B cell (primary cell): ENCODE measurements around the gene CDYL2. TPM values are rescaled to one million over a fixed set of nuclear protein-coding genes. Genes with fewer than 3 reads are reported as not detected.

Experiments used
- ATAC-seq: fragments of 200-7000 bp; cut with Tn5 transposase; one replicate; pipeline ENCODE4 v1.10.0; 2021; ENCODE audit warnings: low read depth, mild to moderate bottlenecking, moderate number of reproducible peaks, moderate library complexity
- CTCF ChIA-PET: fragments of 350-600 bp; sonication (Branson Sonifier 250); formaldehyde crosslinking; loops from one replicate; lab custom pipeline; 2021; ENCODE audit warnings: antibody characterized with exemption, inconsistent platforms; lab: Charles Lee
- POLR2A ChIA-PET: fragments of 350-600 bp; sonication (Branson Sonifier 250); formaldehyde crosslinking; loops from one replicate; lab custom pipeline; 2021; ENCODE audit warnings: antibody characterized with exemption; lab: Charles Lee
- DNase-seq: peaks from one replicate; pipeline ENCODE4 v3.0.0; 2013
- H2AFZ ChIP-seq: 2 replicates; pipeline ENCODE4 v1.6.1; 2012; ENCODE audit warnings: mild to moderate bottlenecking, low read depth, low read length; ENCODE audit not compliant: insufficient read depth, poor library complexity, severe bottlenecking
- H3K27ac ChIP-seq, 2 donors: 1 replicate in 1 of 2; 2 replicates in 1 of 2; pipeline ENCODE4 v1.5.1; 2012 to 2013; ENCODE audit warnings: low read length in 2 of 2, mild to moderate bottlenecking in 2 of 2, moderate library complexity in 1 of 2
- H3K27me3 ChIP-seq, 4 experiments: fragments of 200-600 bp in 1 of 4; sonication (generic) in 1 of 4; replicated peaks in 1 of 4; 1 replicate in 2 of 4; 2 replicates in 2 of 4; pipeline versions ENCODE4 v1.6.1 to v1.7.0; 2013 to 2016; ENCODE audit warnings: low read length in 3 of 4, mild to moderate bottlenecking in 2 of 4, mixed read lengths in 1 of 4, moderate library complexity in 1 of 4; ENCODE audit not compliant: insufficient read depth in 4 of 4, control insufficient read depth in 3 of 4; ENCODE audit errors: control extremely low read depth in 1 of 4
- H3K36me3 ChIP-seq, 2 experiments: replicated peaks in 1 of 2; 1 replicate in 1 of 2; 2 replicates in 1 of 2; pipeline versions ENCODE4 v1.6.1 to v1.7.1; 2013; ENCODE audit warnings: low read length in 1 of 2; ENCODE audit not compliant: insufficient read depth in 2 of 2, control insufficient read depth in 1 of 2; ENCODE audit errors: control extremely low read depth in 1 of 2, extremely low read depth in 1 of 2
- H3K4me1 ChIP-seq, 2 donors: fragments of 200-600 bp in 1 of 2; sonication (generic) in 1 of 2; 1 replicate in 1 of 2; 2 replicates in 1 of 2; pipeline versions ENCODE4 v1.5.1 to v1.6.1; 2013 to 2017; ENCODE audit warnings: low read length in 2 of 2; ENCODE audit not compliant: control insufficient read depth in 2 of 2, insufficient read depth in 2 of 2
- H3K4me2 ChIP-seq: replicated peaks from 2 replicates; pipeline ENCODE3; 2012; ENCODE audit warnings: mild to moderate bottlenecking, low read depth, low read length; ENCODE audit not compliant: poor library complexity, severe bottlenecking
- H3K4me3 ChIP-seq, 5 experiments: fragments of 200-600 bp in 1 of 5; sonication (generic) in 1 of 5; 1 replicate in 3 of 5; 2 replicates in 2 of 5; pipeline versions ENCODE4 v1.5.1 to v1.7.0; 2011 to 2016; ENCODE audit warnings: low read length in 4 of 5, mild to moderate bottlenecking in 4 of 5, low read depth in 2 of 5, control low read depth in 1 of 5, moderate library complexity in 1 of 5; ENCODE audit not compliant: insufficient read depth in 1 of 5; ENCODE audit errors: control extremely low read depth in 1 of 5, extremely low read depth in 1 of 5
- H3K79me2 ChIP-seq: fragments of 200-600 bp; sonication (generic); one replicate; pipeline ENCODE4 v1.6.0; 2016; ENCODE audit warnings: low read length; ENCODE audit not compliant: control insufficient read depth, insufficient read depth
- H3K9ac ChIP-seq: fragments of 200-600 bp; sonication (generic); 2 replicates; pipeline ENCODE4 v1.6.1; 2017; ENCODE audit warnings: mild to moderate bottlenecking, low read length, moderate library complexity
- H3K9me3 ChIP-seq, 3 donors: one replicate each; pipeline versions ENCODE4 v1.6.1 to v1.7.1; 2013; ENCODE audit warnings: low read length in 2 of 3; ENCODE audit not compliant: control insufficient read depth in 2 of 3, insufficient read depth in 1 of 3; ENCODE audit errors: control extremely low read depth in 1 of 3
- H4K20me1 ChIP-seq: 2 replicates; pipeline ENCODE4 v1.6.0; 2012; ENCODE audit warnings: mild to moderate bottlenecking, low read length; ENCODE audit not compliant: insufficient read depth, control insufficient read depth, poor library complexity, severe bottlenecking
- H3K27ac Mint-ChIP-seq: one replicate; pipeline ENCODE4 v1.8.0; 2021; ENCODE audit warnings: mixed read lengths
- H3K27me3 Mint-ChIP-seq: one replicate; pipeline ENCODE4 v1.8.0; 2021; ENCODE audit warnings: mixed read lengths
- H3K4me1 Mint-ChIP-seq: one replicate; pipeline ENCODE4 v1.8.0; 2021; ENCODE audit warnings: mixed read lengths
- H3K4me3 Mint-ChIP-seq: one replicate; pipeline ENCODE4 v1.8.0; 2021; ENCODE audit warnings: mixed read lengths
- H3K9me3 Mint-ChIP-seq: one replicate; pipeline ENCODE4 v1.8.0; 2022; ENCODE audit warnings: mixed read lengths; ENCODE audit not compliant: insufficient read depth
- EZH2 ChIP-seq: IDR thresholded peaks from 2 replicates; pipeline ENCODE4 v1.6.1; 2012; ENCODE audit warnings: borderline replicate concordance, low read depth, mild to moderate bottlenecking, moderate library complexity, low read length; ENCODE audit not compliant: insufficient read depth, poor library complexity, severe bottlenecking
- WGBS: methylation state at CpG from one replicate; pipeline ENCODE4 v1.1.5; 2013; ENCODE audit warnings: missing lambda C conversion rate; ENCODE audit not compliant: insufficient coverage; 5-methylcytosine and 5-hydroxymethylcytosine counted together
- intact Hi-C: fragments of 100-400 bp; cut with micrococcal nuclease; formaldehyde crosslinking; loops from one replicate; pipeline ENCODE4 v1.10.0; 2022
- polyA plus RNA-seq: library from polyadenylated mRNA; depleted of rRNA; stranded (reverse); fragments of >200 nt; gene quantifications from 2 replicates; pipeline ENCODE4 v1.2.3, GENCODE V29; 2012
- total RNA-seq, 2 donors: library from RNA; stranded (reverse); fragments of 120-200 nt in 1 of 2; gene quantifications; 1 replicate in 1 of 2; 2 replicates in 1 of 2; pipeline versions ENCODE4 v1.2.3 to v1.2.4, GENCODE V29; 2013 to 2022
- TF ChIP-seq, protein P1 (sequence below): fragments of 200-600 bp; IDR thresholded peaks from one replicate; pipeline ENCODE4 v1.8.0; 2022; ENCODE audit warnings: antibody characterized with exemption, mild to moderate bottlenecking

The CDYL2 gene
- total and polyA plus RNA-seq, 2 donors (not counting 1 experiment from before 2014, with no cell fraction given): 0.66 to 6.6 TPM

DNA sequence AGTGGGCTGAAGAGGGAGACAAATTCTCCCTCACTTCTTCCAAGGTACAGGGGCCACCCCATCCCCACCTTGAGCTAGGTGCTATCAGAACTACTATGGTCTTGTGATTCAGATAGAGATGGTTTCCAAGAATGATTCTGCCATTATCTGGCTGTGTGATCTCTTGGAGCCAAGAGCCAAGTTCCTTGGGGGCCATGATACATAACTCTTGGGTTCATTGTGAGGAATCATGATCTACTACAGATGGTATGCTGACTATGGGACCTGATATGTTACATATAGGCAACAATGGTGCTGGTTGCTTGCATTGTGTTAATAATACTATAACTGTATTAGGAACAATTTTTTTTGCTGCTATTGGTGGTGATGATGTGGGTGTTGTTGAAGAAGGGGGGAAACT lies 217.9 kb downstream of the CDYL2 start:
- intact Hi-C loops: no loop called here
- Mint-ChIP-seq H3K9me3 (no peaks in the 10 kb centered on the region), H3K4me3 (no peak overlapping the region), H3K27ac (no peak overlapping the region), H3K4me1 (peaks cover 6% of the 10 kb centered on the region), H3K27me3 (no peaks in the 10 kb centered on the region)
- H4K20me1 ChIP-seq: no peaks in the 10 kb centered on the region
- peaks cover 4 to 5% of the 10 kb centered on the region in 2 donors for H3K4me1 ChIP-seq
- H3K4me3 ChIP-seq: no peak overlapping the region
- H3K79me2 ChIP-seq: no peaks in the 10 kb centered on the region
- no peaks in the 10 kb centered on the region for H3K27me3 ChIP-seq
- peaks cover 0 to 3% (median 0%) of the 10 kb centered on the region in 3 donors for H3K9me3 ChIP-seq
- DNase-seq (no peak), ATAC-seq (no peak)
- no peak overlapping the region for H3K4me2 ChIP-seq
- POLR2A ChIA-PET: no interaction called here
- TF ChIP-seq, protein P1, sequence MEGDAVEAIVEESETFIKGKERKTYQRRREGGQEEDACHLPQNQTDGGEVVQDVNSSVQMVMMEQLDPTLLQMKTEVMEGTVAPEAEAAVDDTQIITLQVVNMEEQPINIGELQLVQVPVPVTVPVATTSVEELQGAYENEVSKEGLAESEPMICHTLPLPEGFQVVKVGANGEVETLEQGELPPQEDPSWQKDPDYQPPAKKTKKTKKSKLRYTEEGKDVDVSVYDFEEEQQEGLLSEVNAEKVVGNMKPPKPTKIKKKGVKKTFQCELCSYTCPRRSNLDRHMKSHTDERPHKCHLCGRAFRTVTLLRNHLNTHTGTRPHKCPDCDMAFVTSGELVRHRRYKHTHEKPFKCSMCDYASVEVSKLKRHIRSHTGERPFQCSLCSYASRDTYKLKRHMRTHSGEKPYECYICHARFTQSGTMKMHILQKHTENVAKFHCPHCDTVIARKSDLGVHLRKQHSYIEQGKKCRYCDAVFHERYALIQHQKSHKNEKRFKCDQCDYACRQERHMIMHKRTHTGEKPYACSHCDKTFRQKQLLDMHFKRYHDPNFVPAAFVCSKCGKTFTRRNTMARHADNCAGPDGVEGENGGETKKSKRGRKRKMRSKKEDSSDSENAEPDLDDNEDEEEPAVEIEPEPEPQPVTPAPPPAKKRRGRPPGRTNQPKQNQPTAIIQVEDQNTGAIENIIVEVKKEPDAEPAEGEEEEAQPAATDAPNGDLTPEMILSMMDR: no peak
- no peak for TF ChIP-seq EZH2
- H2AFZ ChIP-seq: no peak overlapping the region
- CTCF ChIA-PET: no interaction called here
- H3K9ac ChIP-seq: no peak overlapping the region
- no peaks in the 10 kb centered on the region for H3K36me3 ChIP-seq
- H3K27ac ChIP-seq: no peak overlapping the region

DNA sequence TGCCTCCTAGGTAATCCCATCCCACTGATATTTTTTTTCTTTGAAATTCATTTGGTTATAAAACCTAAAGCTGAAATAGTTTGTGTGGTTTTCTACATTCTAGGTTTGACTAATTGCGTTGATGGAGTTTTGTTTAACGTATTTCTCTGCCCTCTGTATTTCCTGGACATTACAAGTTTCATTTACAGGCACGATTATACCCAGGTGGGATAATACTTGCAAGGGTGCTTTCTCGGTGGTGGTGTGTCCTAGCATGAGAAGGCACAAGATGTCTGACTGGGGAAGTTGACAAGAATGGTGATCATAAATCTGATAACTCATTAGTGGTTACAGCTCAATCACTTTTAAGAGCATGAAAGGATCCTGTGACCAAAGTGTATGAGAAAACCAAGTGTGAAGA lies 218.6 kb downstream of the CDYL2 start:
- no peak for TF ChIP-seq EZH2
- TF ChIP-seq, protein P1: no peak
- Histone ChIP-seq H3K79me2 (no peaks in the 10 kb centered on the region), H4K20me1 (no peaks in the 10 kb centered on the region), H3K4me1 (peaks cover under 1% of the 10 kb centered on the region in 2 donors), H3K36me3 (no peaks in the 10 kb centered on the region), H3K27me3 (no peaks in the 10 kb centered on the region), H3K4me3 (no peak overlapping the region), H3K4me2 (no peak overlapping the region), H3K27ac (no peak overlapping the region), H3K9ac (no peak overlapping the region), H3K9me3 (no peaks in the 10 kb centered on the region), H2AFZ (no peak overlapping the region)
- intact Hi-C loops: no loop called here
- 40% methylated on average over 1 of the region's 4 CpGs for WGBS
- DNase-seq: no peak
- H3K27me3 Mint-ChIP-seq: no peaks in the 10 kb centered on the region
- POLR2A ChIA-PET: no interaction called here
- ATAC-seq: no peak
- CTCF ChIA-PET: no interaction called here
- H3K27ac Mint-ChIP-seq: no peak overlapping the region
- no peak overlapping the region for H3K4me3 Mint-ChIP-seq
- H3K4me1 Mint-ChIP-seq: peaks cover 5% of the 10 kb centered on the region
- H3K9me3 Mint-ChIP-seq: no peaks in the 10 kb centered on the region
